HG03066 (cell line): ENCODE measurements around the gene EFNA5.
"Not testable (repeated sequence)": the region's sequence is repeated elsewhere in the genome, so short reads cannot be mapped to it uniquely, and the experiment has no call there.

Experiments
- ATAC-seq: cut with Tn5 transposase; IDR thresholded peaks from one replicate; pipeline ENCODE4 v1.9.1; 2021; ENCODE audit warnings: low read depth; ENCODE audit not compliant: unreplicated experiment

The EFNA5 gene

DNA sequence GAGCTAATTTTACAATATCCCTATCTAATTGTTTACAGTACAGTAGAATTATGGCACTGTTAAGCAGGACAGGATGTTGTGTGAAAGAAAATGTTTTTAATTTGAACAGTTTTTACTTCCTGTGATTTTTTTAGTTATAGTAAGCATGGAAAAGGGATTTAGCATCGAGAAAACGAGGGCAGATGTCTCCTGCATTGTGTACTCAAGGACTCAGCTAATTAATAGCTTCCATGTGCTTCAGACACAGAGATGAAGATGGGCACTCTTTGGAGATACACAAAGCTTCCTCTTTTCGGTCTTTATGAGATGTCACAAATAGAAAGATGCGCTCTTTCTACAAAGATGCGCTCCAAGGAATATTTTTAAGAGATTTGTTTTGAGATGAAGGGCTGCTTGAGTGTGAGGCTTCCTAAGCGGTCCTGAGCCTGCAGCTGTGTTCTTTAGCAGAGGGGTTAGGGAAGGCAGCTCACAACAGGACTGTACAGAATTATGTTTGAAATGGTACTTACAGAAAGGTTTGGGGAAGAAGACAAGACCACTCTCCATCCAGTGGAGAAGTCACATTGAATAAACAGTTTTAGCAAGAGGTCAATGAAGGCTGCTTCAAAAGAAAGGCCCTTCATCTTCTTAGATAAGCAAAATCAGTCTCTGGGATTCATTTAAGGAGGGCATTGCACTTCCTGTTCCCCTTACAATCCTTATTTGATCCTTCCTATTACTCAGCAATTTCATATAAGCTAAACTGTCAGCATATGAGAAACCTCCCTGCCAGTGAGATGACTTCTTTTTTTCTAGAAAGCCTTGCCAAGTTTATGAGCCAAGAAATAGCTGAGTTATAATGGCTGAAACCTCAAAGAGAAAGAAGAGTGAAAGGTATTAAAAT lies 311.5 kb downstream of the EFNA5 start:
- ATAC-seq = no peak

DNA sequence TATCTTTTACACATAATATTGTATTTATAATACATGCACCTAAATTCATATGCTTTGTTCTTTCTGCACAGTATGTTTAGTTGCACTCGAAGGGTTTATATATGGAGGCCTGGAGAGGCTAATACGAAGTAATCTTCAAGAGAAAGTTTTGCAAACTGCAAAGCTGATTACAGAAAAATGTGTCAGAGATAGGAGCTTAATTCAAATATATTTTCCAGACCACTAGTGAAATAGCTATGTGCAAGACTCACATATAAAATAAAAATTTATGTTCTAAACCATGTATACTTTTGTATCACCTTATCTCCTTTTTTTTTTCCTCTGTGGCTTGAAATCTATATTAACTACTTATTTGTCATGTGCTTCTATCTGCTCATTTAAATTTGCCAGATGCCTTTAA lies 313.8 kb downstream of the EFNA5 start:
- ATAC-seq = no peak

DNA sequence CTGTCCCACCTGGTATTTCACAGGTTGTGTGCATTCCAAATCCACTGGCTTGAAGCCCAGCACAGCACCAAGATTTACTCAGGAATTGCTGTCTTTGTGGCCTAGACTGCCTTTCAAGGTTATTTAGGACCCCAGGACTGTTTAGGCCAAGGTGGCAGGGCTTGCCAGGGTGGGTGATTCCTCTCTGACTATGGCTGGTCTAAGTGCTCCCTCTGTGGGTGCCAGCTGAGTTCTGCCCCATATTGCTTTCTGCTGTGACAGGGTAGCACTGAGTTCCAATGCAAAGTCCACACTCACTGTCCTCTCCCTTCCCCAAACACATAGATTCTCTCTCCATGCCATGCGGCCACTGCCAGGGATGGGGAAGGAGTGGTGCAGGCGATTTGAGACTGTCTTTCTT lies 318.2 kb downstream of the EFNA5 start:
- ATAC-seq = no peak

DNA sequence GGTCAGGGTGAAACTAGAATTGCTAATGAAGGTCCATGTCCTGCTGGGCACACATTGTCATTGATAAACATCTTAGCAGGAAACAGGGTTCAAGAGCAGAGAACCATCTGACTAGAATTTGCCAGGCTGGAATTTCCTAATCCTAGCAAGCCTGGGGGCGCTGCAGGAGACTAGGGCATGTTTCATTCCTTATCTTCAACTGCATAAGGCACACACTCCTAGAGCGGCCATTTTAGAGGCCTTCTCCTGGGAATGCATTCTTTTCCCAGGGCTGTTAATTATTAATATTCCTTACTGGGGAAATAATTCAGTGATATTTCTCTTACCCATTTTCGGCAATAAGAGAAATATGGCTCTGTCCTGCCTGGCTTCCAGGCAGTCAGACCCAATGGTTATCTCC lies 324.2 kb downstream of the EFNA5 start:
- ATAC-seq = not testable (repeated sequence)

DNA sequence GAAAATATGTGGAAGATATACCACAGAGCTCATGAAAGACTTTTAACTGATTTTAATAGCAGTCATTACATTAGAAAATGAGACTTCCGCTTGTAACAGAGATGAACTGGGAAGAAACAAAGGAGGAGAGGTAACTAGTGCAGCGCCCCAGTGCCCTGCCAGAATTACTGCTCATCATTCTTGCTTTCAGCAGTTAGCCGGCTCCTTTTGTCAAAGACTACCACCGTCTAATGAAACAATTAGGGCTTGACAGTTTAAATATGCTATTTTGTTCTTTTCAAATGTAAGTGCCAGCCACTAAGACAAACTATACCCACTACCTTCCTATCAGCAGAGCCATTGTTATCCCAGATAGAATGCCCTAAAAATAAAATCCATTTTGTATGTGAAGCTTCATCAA lies 328.4 kb downstream of the EFNA5 start:
- ATAC-seq = no peak

DNA sequence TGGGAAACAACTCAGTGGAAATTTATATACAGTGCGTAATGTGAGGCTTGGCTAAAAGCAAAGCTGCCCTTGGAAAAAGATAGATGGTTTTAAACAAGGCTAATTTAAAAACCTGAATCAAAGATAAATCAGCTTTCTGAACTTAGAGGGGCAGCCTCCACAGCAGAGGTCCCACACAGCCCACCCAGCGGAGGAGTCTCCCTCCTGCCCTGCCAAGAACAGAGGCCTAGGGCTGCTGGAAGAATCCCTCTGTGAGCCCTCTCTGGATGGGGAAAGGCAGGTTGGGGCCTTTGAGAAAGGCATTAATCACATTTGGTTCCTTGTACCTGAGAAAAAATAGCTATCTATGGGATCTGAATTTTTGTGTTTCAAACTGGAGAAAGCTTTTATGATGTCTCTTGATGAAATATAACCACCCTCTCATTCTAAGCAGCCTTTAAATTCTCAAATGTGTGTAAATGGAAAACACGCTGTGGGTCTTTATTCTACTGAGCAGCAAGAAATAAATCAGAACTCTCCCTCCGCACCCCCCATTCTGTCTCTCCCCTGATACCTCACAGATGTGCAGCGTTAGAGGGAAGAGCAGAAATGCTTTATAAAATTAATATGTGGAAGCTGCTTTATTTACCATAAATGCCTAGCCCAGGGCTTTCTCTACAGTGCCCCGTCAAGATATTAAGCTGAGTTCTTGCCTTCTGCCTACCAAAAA lies 329.2 kb downstream of the EFNA5 start:
- ATAC-seq = no peak

DNA sequence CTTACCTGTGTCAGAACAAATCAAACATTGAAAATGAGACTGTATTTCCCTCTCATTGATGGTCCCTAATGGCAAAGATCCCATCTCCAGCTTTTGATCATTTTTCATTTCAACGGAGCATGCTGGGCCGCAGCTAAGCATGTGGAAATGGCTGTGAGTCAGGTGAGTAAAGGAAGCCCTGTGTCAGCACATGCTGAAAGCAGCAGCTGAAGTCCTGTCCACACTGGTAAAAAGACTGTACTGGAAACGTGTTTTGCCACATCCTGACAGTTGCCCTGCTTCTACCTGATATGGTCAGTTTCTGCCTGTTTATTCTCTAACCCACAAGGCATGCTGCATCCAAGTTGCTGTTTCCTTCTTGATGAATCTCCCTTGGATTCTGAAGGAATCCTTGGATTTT lies 330.1 kb downstream of the EFNA5 start:
- no peak for ATAC-seq

DNA sequence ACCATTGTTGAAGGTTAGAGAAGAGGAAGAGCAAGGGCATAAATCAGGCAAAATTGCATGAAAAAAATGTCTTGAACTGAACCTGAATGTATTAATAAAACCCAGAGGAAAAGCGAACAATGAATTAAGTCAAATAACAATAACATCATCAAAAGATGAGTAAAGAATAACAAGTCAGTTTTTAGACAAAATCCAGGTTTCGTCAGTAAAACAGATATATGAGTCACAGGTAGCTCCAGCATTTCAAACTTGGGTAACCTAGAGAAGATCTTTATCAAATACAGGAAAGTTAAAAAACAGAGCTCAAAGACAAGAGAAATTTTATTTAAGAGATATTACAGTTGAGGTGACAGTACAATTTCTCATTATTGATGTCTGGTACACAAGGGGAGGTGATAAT lies 332.4 kb downstream of the EFNA5 start:
- ATAC-seq = no peak

DNA sequence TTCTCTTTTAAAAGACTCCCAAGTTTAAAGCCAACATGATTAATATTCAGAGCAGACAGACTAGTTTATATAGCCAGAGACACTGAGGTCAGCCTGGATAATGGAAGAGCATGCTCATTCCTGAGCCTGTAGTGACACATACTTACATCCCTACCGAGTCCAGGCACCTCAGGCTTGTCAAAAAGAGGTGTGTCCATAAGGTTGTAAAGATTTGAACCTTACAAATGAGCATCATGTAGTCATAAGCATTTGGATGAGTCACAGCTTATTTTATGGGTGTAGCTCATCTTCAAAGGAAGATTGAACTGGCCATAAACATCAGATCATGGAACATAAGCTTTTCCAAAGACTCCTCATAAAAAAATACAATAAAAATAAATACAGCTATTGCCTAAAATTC lies 333.5 kb downstream of the EFNA5 start:
- ATAC-seq = no peak

DNA sequence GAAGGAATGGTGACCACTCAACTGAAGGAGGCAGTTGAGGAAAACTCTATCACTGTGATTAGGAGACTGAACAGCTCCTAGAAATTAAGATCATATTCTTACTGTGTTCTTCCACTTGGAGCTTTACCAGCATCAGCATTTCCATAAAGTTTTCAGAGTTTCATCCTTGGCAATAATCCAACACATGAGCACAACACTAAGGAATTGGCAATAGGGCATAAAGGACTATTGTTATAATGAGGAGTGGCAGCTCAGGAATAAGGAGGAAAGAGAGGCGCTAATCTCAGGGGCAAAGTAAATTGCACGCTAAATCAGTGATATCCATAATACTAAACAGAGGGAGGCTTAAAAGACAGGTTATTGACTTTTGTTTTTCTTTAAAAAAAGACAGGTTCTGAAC lies 338.9 kb downstream of the EFNA5 start:
- ATAC-seq = no peak

DNA sequence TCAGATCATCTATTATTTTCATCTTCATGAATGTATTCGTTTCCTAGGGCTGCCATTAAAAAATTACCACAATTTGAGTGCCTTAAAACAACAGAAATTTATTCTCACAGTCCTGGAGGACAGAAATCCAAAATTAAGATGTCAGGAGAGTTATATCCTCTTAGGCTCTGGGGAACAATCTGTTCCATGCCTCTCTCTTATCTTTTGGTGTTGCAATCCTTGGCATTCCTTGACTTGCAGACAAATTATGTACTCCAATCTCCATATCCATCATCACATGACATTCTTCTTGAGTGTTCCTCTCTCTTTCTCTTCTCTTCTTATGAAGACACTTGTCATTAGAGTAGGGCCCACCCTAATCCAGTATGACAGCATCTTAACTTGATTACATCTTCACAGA lies 339.4 kb downstream of the EFNA5 start:
- no peak for ATAC-seq

DNA sequence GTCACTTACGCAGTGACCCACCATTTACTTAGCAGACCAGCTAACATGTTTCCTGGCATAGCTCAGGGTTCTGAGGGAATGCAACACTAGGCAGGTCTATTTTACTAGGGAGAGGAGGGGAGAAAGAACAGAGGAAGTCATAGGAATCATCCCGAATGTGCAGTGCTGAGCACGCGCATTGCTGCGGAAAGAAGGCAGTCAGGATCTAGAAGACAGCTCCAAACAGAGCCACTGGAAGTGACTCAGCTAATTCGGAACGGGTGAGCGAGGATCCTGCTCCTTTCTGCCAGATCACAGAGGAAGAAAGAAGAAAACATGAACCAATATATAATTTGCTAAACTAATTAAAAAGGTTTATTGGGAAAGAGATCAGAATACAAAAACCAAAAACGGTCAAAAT lies 339.8 kb downstream of the EFNA5 start:
- ATAC-seq = no peak

DNA sequence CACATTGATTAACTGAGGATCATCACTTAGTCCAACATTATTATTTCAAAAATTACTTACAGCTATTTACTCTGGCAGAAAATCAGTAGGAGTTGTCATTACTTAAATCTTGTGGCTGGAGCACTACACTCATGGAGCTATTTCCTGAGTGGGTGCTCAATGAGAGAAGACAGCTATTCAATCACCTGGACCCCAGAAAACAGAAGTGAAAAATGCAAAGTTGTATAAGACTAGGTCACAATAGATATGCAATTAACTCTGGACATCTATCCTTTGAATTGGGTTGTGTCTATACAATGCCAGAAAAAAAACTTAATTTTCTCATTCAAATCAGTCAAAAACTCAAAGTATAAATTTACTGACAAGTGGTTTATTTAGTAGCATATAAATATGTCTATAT lies 340.9 kb downstream of the EFNA5 start:
- ATAC-seq = peak; percentile 70
